NT2/D1 (cell line): Measurements from ENCODE around the gene RNF217.

Experiments
- DNase-seq: peaks from one replicate; pipeline ENCODE4 v3.0.0-alpha.2; 2011; ENCODE audit warnings: low read depth, low spot score
- H3K27me3 ChIP-seq: 2 replicates; pipeline ENCODE4 v1.6.0; 2011; ENCODE audit warnings: mild to moderate bottlenecking; ENCODE audit not compliant: insufficient read length, insufficient read depth
- H3K36me3 ChIP-seq: 2 replicates; pipeline ENCODE4 v1.6.1; 2011; ENCODE audit warnings: mild to moderate bottlenecking, low read length, mixed read lengths; ENCODE audit not compliant: insufficient read depth, insufficient read length
- H3K4me1 ChIP-seq: 2 replicates; pipeline ENCODE4 v1.5.1; 2011; ENCODE audit not compliant: insufficient read depth, insufficient read length
- H3K4me3 ChIP-seq: 2 replicates; pipeline ENCODE4 v1.5.1; 2011; ENCODE audit warnings: low read depth; ENCODE audit not compliant: insufficient read length
- H3K9ac ChIP-seq: 2 replicates; pipeline ENCODE4 v1.6.0; 2011; ENCODE audit warnings: low read depth; ENCODE audit not compliant: insufficient read length
- H3K9me3 ChIP-seq: 2 replicates; pipeline ENCODE4 v1.5.1; 2011; ENCODE audit warnings: mild to moderate bottlenecking, low read length; ENCODE audit not compliant: insufficient read depth
- SUZ12 ChIP-seq: IDR thresholded peaks from 2 replicates; pipeline ENCODE4 v1.6.1; 2011; ENCODE audit not compliant: insufficient read length, insufficient read depth; ENCODE audit errors: extremely low read depth
- YY1 ChIP-seq: IDR thresholded peaks from 2 replicates; pipeline ENCODE4 v1.6.1; 2011; ENCODE audit not compliant: insufficient read length, insufficient read depth
- ZNF274 ChIP-seq: IDR thresholded peaks from 2 replicates; pipeline ENCODE4 v1.6.1; 2011; ENCODE audit warnings: mild to moderate bottlenecking, low read depth, low read length

The RNF217 gene

DNA sequence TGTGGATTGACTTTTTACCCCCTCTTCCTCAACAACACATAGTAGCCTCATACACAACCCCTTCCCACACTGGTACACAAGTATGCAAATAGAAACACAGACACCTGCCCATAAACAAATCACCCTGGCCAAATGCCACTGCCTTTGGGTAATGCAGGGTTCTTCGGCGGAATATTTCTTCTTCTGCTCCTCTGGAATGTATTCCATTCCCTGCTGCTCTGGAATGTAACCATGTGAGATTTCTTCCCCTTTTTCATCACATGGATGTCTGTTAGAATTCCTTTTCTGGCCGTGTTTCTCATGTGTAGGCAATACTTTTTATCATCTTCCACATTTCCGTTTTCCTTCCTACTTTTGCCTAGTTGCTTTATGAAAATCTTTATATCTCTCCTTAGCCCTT is 115.2 kb downstream of the RNF217 start:
- no peaks in the 10 kb centered on the region for H3K9me3 ChIP-seq
- no peak overlapping the region for H3K9ac ChIP-seq
- H3K36me3 ChIP-seq: peaks cover 12% of the 10 kb centered on the region
- H3K4me1 ChIP-seq: no peaks in the 10 kb centered on the region
- no peak for TF ChIP-seq YY1
- no peak for TF ChIP-seq ZNF274
- TF ChIP-seq SUZ12: no peak
- no peaks in the 10 kb centered on the region for H3K27me3 ChIP-seq
- no peak overlapping the region for H3K4me3 ChIP-seq
- DNase-seq: no peak

DNA sequence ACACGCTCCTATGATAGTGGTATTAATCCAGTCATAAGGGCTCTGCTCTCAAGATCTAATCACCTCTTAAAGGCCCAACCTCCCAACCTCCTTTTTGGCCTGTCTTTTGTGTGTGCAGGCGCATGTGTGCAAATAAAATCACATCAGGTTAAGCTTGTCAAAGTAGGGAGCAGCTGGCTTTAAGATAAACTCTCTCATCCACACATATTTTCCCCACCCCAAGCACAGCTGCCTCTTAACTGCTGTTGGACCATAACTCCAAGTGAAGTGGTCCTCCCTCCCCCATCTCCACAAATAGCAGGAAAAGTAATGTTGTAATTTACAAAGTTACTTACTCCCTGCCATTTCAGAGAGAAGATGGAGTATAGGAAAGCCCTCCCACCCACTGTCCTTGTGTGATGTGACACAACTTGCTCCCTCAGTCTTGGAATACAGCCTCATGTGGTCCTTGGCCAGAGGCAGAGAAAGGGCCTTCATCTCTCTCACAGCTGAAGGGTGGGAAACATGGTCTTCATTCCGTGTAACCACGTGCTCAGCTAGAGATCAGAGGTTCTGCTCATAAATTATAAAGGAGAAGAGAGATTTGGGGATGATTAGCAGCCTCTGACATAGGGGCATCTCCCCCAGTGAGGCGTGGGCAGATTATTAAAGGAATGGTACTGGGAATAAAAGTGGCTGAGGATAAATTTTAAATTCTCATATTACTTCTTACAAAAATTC is 116.5 kb downstream of the RNF217 start:
- DNase-seq: no peak
- H3K4me1 ChIP-seq: no peaks in the 10 kb centered on the region
- H3K27me3 ChIP-seq: no peaks in the 10 kb centered on the region
- H3K4me3 ChIP-seq: no peak overlapping the region
- no peaks in the 10 kb centered on the region for H3K9me3 ChIP-seq
- no peak overlapping the region for H3K9ac ChIP-seq
- peaks cover 16% of the 10 kb centered on the region for H3K36me3 ChIP-seq
- TF ChIP-seq SUZ12: no peak
- no peak for TF ChIP-seq ZNF274
- no peak for TF ChIP-seq YY1

DNA sequence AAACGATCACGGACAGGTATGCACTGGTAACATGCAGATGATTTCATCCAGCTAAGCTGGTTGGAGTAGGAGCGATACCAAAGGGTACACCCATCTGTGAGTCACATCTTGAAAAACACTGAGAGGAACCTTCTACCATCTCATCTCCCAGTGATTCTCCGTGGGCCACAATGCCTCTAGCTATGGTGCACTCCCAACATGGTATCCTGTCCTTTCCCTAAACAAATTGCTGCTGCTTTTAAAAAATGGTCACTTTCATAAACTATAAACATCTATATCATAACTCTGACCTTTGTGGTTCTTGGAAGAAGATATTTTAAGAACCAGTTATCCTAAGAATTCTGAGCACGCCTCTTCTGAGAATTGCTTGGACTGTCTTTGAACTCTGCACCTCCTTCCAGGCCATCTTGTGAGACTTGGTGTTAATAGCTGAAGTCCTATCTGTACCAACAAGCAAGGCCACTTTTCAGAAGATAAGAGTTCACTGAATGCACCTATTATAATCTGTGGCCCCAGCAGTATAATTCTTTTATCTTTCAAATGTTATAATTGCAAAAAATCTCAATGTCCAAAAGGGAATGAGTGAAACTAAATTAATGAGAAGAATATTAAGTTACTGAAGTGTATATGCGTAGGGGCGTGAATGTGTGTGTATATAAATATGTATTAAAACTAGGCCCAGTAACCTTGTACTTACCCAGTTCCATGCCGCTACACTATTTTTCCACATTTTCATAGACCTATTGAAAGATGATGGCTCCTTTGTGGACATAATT is 120.9 kb downstream of the RNF217 start:
- no peak overlapping the region for H3K9ac ChIP-seq
- H3K9me3 ChIP-seq: no peaks in the 10 kb centered on the region
- DNase-seq: no peak
- peaks cover 10% of the 10 kb centered on the region for H3K36me3 ChIP-seq
- TF ChIP-seq ZNF274 (no peak), SUZ12 (no peak), YY1 (no peak)
- no peaks in the 10 kb centered on the region for H3K4me1 ChIP-seq
- H3K27me3 ChIP-seq: no peaks in the 10 kb centered on the region
- no peak overlapping the region for H3K4me3 ChIP-seq

DNA sequence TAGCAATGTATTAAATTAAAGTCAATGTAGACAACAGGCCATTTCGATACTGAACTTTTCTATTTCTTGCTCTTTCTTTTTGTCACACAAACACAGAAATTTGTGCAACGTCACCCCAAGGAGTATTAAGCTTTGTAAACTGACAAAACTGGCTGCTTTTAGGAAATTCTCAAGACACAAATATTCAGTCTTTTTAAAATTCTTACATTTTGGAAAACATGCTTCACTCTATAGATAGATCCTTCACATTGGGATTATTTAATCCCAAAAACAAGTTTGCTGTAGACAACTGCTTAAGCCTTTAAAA is 121.4 kb downstream of the RNF217 start:
- Histone ChIP-seq H3K27me3 (no peaks in the 10 kb centered on the region), H3K9me3 (no peaks in the 10 kb centered on the region), H3K4me3 (no peak overlapping the region), H3K36me3 (peaks cover 10% of the 10 kb centered on the region), H3K4me1 (no peaks in the 10 kb centered on the region), H3K9ac (no peak overlapping the region)
- TF ChIP-seq SUZ12 (no peak), ZNF274 (no peak), YY1 (no peak)
- DNase-seq: no peak

DNA sequence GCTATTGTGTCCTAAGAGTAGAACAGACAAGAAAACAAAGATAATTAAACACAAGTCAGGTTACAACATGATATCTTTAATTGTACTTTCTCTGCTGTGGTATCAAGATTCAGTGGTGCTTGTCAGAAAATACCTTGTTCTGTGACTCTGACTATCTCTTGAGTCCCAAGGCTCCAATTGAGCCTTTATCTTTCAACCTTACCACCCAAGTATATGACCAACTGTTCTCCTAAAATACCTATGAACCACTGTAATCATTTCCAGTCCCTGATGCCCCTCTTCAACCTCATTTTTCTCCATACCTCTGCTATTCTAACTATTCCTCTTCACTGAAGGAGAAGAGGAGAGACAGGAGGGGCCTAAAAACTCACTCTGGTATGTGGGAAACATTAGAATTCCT is 124.5 kb downstream of the RNF217 start:
- no peak overlapping the region for H3K4me3 ChIP-seq
- H3K27me3 ChIP-seq: no peaks in the 10 kb centered on the region
- no peak for TF ChIP-seq SUZ12
- no peak for TF ChIP-seq ZNF274
- no peak for TF ChIP-seq YY1
- H3K4me1 ChIP-seq: no peaks in the 10 kb centered on the region
- no peak overlapping the region for H3K9ac ChIP-seq
- H3K36me3 ChIP-seq: peaks cover 7% of the 10 kb centered on the region
- no peaks in the 10 kb centered on the region for H3K9me3 ChIP-seq
- no peak for DNase-seq

DNA sequence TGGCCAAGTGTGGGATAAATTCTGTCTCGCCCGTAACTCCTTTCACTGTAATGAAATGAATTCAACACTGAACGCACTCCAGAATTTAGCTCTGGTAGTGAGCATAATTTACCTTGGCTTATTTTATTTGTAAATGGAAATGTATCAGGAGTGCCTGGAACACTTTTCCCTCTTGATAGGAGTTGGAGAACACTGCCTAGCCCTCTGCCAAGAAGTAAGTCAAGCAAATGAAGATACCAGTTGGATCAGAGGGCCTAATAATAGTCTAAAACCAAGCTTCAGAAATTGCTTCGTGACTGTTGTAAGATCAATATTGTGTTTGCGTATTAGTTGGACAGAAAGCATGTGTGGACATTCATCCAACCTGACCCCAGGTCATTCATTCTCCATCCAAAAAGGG is 126.7 kb downstream of the RNF217 start:
- TF ChIP-seq SUZ12 (no peak), ZNF274 (no peak), YY1 (no peak)
- no peaks in the 10 kb centered on the region for H3K27me3 ChIP-seq
- no peaks in the 10 kb centered on the region for H3K4me1 ChIP-seq
- H3K9me3 ChIP-seq: no peaks in the 10 kb centered on the region
- no peak for DNase-seq
- no peaks in the 10 kb centered on the region for H3K36me3 ChIP-seq
- H3K9ac ChIP-seq: no peak overlapping the region
- no peak overlapping the region for H3K4me3 ChIP-seq

DNA sequence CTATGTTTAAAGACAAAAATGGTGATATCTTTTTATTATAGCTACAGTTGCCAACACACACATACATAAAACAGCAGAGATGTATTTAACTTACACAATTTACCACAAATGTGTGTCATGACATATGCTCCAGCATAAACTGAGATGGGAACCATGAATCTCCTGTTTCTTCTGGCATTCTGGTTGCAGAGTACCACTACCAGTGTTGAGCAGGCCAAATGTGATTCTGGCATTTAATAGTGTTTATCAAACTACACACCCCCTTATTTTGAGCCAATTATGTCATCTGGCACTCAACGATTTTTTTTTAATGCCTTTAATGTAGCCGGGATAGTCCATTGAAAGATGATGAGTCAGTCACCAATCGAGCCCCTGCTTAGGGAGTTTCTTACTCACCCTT is 132.3 kb downstream of the RNF217 start:
- no peak overlapping the region for H3K4me3 ChIP-seq
- H3K27me3 ChIP-seq: no peaks in the 10 kb centered on the region
- TF ChIP-seq YY1 (no peak), SUZ12 (no peak), ZNF274 (no peak)
- H3K9me3 ChIP-seq: no peaks in the 10 kb centered on the region
- no peak for DNase-seq
- H3K9ac ChIP-seq: no peak overlapping the region
- no peaks in the 10 kb centered on the region for H3K36me3 ChIP-seq
- H3K4me1 ChIP-seq: no peaks in the 10 kb centered on the region
